Measurements from ENCODE around the gene OR5K4.
"Not testable (repeated sequence)": the region's sequence is repeated elsewhere in the genome, so short reads cannot be mapped to it uniquely, and the experiment has no call there.

The OR5K4 gene

GRCh38 chr3:98371853-98372252 lies 18.2 kb downstream of the OR5K4 start:
- ATAC-seq (no peak), DNase-seq (no peak)

GRCh38 chr3:98372445-98372844 lies 18.8 kb downstream of the OR5K4 start:
- ATAC-seq (no peak), DNase-seq (no peak)

- ATAC-seq (no peak), DNase-seq (no peak)
Measured at GRCh38 chr3:98376631-98377030, 23.0 kb downstream of the OR5K4 start.

- DNase-seq (no peak), ATAC-seq (no peak)
Measured at GRCh38 chr3:98388147-98388546, 34.5 kb downstream of the OR5K4 start.

- DNase-seq (no peak), ATAC-seq (no peak)
Measured at GRCh38 chr3:98390366-98390765, 36.7 kb downstream of the OR5K4 start, which contains the start of gene OR5K3. OR5K3 (plus strand) TSS chr3:98390666; CDS start chr3:98390666, 0 bp downstream.

- no peak for DNase-seq
- no peak for ATAC-seq
Measured at GRCh38 chr3:98395101-98395500, 41.4 kb downstream of the OR5K4 start.

- not testable (repeated sequence) for DNase-seq, ATAC-seq
Measured at GRCh38 chr3:98396482-98396881, 42.8 kb downstream of the OR5K4 start.

- DNase-seq (no peak), ATAC-seq (no peak)
Measured at GRCh38 chr3:98398513-98398912, 44.9 kb downstream of the OR5K4 start.

- no peak for ATAC-seq
- DNase-seq: no peak
Measured at GRCh38 chr3:98402507-98402906, 48.9 kb downstream of the OR5K4 start.

- DNase-seq (no peak), ATAC-seq (no peak)
Measured at GRCh38 chr3:98404010-98404409, 50.4 kb downstream of the OR5K4 start.
